ENCODE measurements around the gene SLC6A17. TPM values are rescaled to one million over a fixed set of nuclear protein-coding genes. Genes with fewer than 3 reads are reported as not detected.

SLC6A17 gene
- total RNA-seq, 1 experiment from 2014 or later = 0.17 TPM

GRCh38 chr1:110205156-110205555 is 54.9 kb downstream of the SLC6A17 start:
- Mint-ChIP-seq H3K4me3 (no peak overlapping the region), H3K4me1 (peaks cover 23 to 29% of the 10 kb centered on the region in 2 experiments)

More at GRCh38 chr1:110205156-110205555, 54.9 kb downstream of the SLC6A17 start:
- H3K4me1 ChIP-seq (ENCODE audit: insufficient read depth, low read length) = no peaks in the 10 kb centered on the region
- no peak overlapping the region for H4K8ac ChIP-seq (replicated peaks; ENCODE audit: insufficient read length, low read depth, low read length)
- H2BK15ac ChIP-seq (ENCODE audit: low read depth, low read length) = no peak overlapping the region
- no peak overlapping the region for H3T11ph ChIP-seq (ENCODE audit: low read length)
- H3K9me3 ChIP-seq (ENCODE audit: control insufficient read depth, low read depth, low read length) = no peaks in the 10 kb centered on the region
- H4K5ac ChIP-seq (ENCODE audit: insufficient read length, low read depth, low read length) = no peak overlapping the region
- no peak for TF ChIP-seq CTCF (conservative IDR thresholded peaks at IDR 0.05)
- no peak overlapping the region for H3K56ac ChIP-seq (ENCODE audit: insufficient read length, low read depth, low read length)
- no peak overlapping the region for H2BK20ac ChIP-seq (ENCODE audit: low read depth, low read length, poor library complexity, severe bottlenecking)
- H3K18ac ChIP-seq (ENCODE audit: insufficient read length, low read depth, low read length) = no peak overlapping the region
- no peak overlapping the region for H2BK120ac ChIP-seq (ENCODE audit: low read depth, low read length, poor library complexity, severe bottlenecking)
- no peak overlapping the region for H3K27ac Mint-ChIP-seq
- no peak overlapping the region for H3K23ac ChIP-seq (ENCODE audit: insufficient read length, low read depth, low read length)
- no peaks in the 10 kb centered on the region for H3K79me1 ChIP-seq (ENCODE audit: insufficient read depth, low read depth, low read length, poor library complexity, severe bottlenecking)
- H3K4me2 ChIP-seq (ENCODE audit: insufficient read depth, insufficient read length, low read length) = no peak overlapping the region
- H3K27me3 Mint-ChIP-seq (ENCODE audit: low read depth) = peaks cover 20% of the 10 kb centered on the region
- peaks cover 5% of the 10 kb centered on the region for H3K23me2 ChIP-seq (ENCODE audit: insufficient read length, low read depth, low read length, poor library complexity, severe bottlenecking)
- H4K91ac ChIP-seq (ENCODE audit: insufficient read length, low read depth, low read length) = no peak overlapping the region
- H2AFZ ChIP-seq (ENCODE audit: low read length) = no peak overlapping the region
- H3K4ac ChIP-seq (ENCODE audit: low read depth, low read length) = no peak overlapping the region
- no peak overlapping the region for H2BK12ac ChIP-seq (ENCODE audit: insufficient read length, low read depth, low read length)
- H3K27ac ChIP-seq (ENCODE audit: insufficient read length, low read depth, low read length) = no peak overlapping the region
- no peak overlapping the region for H2AK5ac ChIP-seq (ENCODE audit: insufficient read length, low read length)
- no peak overlapping the region for H2BK5ac ChIP-seq (ENCODE audit: insufficient read length, low read length)
- H3K14ac ChIP-seq (ENCODE audit: insufficient read depth, low read length) = no peak overlapping the region
- H4K20me1 ChIP-seq (ENCODE audit: control insufficient read depth, insufficient read depth, insufficient read length) = no peaks in the 10 kb centered on the region
- no peaks in the 10 kb centered on the region for H3K36me3 Mint-ChIP-seq (ENCODE audit: insufficient read depth in 1 of 3, low read depth in 3 of 3)
- H3K9me3 Mint-ChIP-seq = no peaks in the 10 kb centered on the region; a peak in 1 of 5 replicates
- H3K79me2 ChIP-seq (ENCODE audit: insufficient read depth, low read length) = no peaks in the 10 kb centered on the region
- no peaks in the 10 kb centered on the region for H3K27me3 ChIP-seq (ENCODE audit: insufficient read depth, low read length)
- no peak for DNase-seq
- WGBS (ENCODE audit: extremely low coverage, insufficient read length, low lambda C conversion rate) = no CpG with 5 or more reads among the region's 4 CpGs
- H3K9ac ChIP-seq (ENCODE audit: extremely low read depth, insufficient read length, low read length) = no peak overlapping the region

Data from H9 (cell line).